ENCODE measurements around the gene DOCK11. TPM values are rescaled to one million over a fixed set of nuclear protein-coding genes. Genes with fewer than 3 reads are reported as not detected.
A peak's percentile ranks its signal among the peaks of the same experiment; 100 is the strongest.
"Not testable (repeated sequence)": the region's sequence is repeated elsewhere in the genome, so short reads cannot be mapped to it uniquely, and the experiment has no call there.

The DOCK11 gene
- total and polyA plus RNA-seq, 2 donors (not counting 3 experiments of a cell fraction or from before 2014, with no cell fraction given) = 0.37 to 0.86 TPM

- FAIRE-seq (peak; percentile 94), DNase-seq (ENCODE audit: low read depth, low spot score) (peak; percentile 67)
- POLR2A ChIA-PET = no interaction called here
- H3K4me1 ChIP-seq (ENCODE audit: control insufficient read depth, extremely low read depth, insufficient read depth, low read length) = peaks cover 37% of the 10 kb centered on the region
- H3K27me3 ChIP-seq (ENCODE audit: control insufficient read depth in 2 of 2, insufficient read depth in 2 of 2, low read length in 2 of 2) = no peaks in the 10 kb centered on the region
- TF ChIP-seq POLR2A (IDR thresholded peaks at IDR 0.05; ENCODE audit: low read depth, low read length) = no peak
- peak; percentile 71 for TF ChIP-seq FOS (IDR thresholded peaks at IDR 0.05; ENCODE audit: borderline replicate concordance, insufficient read depth, low read length)
- TF ChIP-seq POLR2AphosphoS5 (IDR thresholded peaks at IDR 0.05; ENCODE audit: insufficient read depth, low read depth, low read length) = no peak
- peak; percentile 72 for TF ChIP-seq JUN (IDR thresholded peaks at IDR 0.05; ENCODE audit: borderline replicate concordance, insufficient read depth, insufficient read length, low read depth)
- TF ChIP-seq GATA2 (IDR thresholded peaks at IDR 0.05; ENCODE audit: insufficient read depth, insufficient read length, low read depth, low read length) = no peak
- no peak for TF ChIP-seq EZH2 (IDR thresholded peaks at IDR 0.05; ENCODE audit: borderline replicate concordance, low read depth, low read length, severe bottlenecking)
- BruUV-seq (replicated peaks) = TSS peak; percentile 14
- peak overlapping the region; percentile 14 for H3K4me2 ChIP-seq (ENCODE audit: insufficient read depth, low read length)
- peak overlapping the region; percentile 47 for H3K9ac ChIP-seq (replicated peaks; ENCODE audit: extremely low read depth, insufficient read depth, low read length)
- H3K9me3 ChIP-seq (replicated peaks; ENCODE audit: control insufficient read depth, insufficient read depth, low read length) = no peaks in the 10 kb centered on the region
- dilution Hi-C loops (cut with MboI; ENCODE audit: extremely low pct_ligation_motif_present, low sequenced_read_pairs) (no loop called here), intact Hi-C loops (cut with micrococcal nuclease) (loop anchor here (1.0 to 2.0 kb wide), 2 partner anchors 72 to 86 kb away; no protein-coding TSS in a partner anchor)
- peak overlapping the region; percentile 74 for H3K27ac ChIP-seq (ENCODE audit: insufficient read depth, low read depth, low read length)
- no peak overlapping the region for H3K4me3 ChIP-seq (replicated peaks in 1 of 3; ENCODE audit: insufficient read depth in 1 of 3, low read depth in 1 of 3, low read length in 3 of 3)
- peaks cover 37% of the 10 kb centered on the region for H3K79me2 ChIP-seq (ENCODE audit: control insufficient read depth, insufficient read depth, low read length)
- no peak overlapping the region for H2AFZ ChIP-seq (ENCODE audit: low read depth, low read length)
- CTCF ChIA-PET = interaction anchor here (0.8 to 2.4 kb wide), 3 partner anchors 31 to 87 kb away, joined by 3 to 10 read pairs (median 8); no protein-coding TSS in a partner anchor
- no peaks in the 10 kb centered on the region for H4K20me1 ChIP-seq (replicated peaks; ENCODE audit: control insufficient read depth, extremely low read depth, insufficient read depth, low read length)
- no peaks in the 10 kb centered on the region for H3K36me3 ChIP-seq (ENCODE audit: control insufficient read depth in 2 of 2, extremely low read depth in 1 of 2, insufficient read depth in 2 of 2, low read length in 2 of 2)
- H3K9me1 ChIP-seq (replicated peaks; ENCODE audit: control insufficient read depth, extremely low read depth, insufficient read depth, low read length) = no peaks in the 10 kb centered on the region
Measured at GRCh38 chrX:118730500-118731247, 235.1 kb downstream of the DOCK11 start.

- CTCF ChIA-PET; H2AFZ ChIP-seq (ENCODE audit: low read depth, low read length); H3K4me3 ChIP-seq (replicated peaks in 1 of 3; ENCODE audit: insufficient read depth in 1 of 3, low read depth in 1 of 3, low read length in 3 of 3); DNase-seq (ENCODE audit: low read depth, low spot score); H3K4me2 ChIP-seq (ENCODE audit: insufficient read depth, low read length); H3K27me3 ChIP-seq (ENCODE audit: control insufficient read depth in 2 of 2, insufficient read depth in 2 of 2, low read length in 2 of 2); H3K9ac ChIP-seq (replicated peaks; ENCODE audit: extremely low read depth, insufficient read depth, low read length); BruUV-seq (replicated peaks); FAIRE-seq; H3K36me3 ChIP-seq (ENCODE audit: control insufficient read depth in 2 of 2, extremely low read depth in 1 of 2, insufficient read depth in 2 of 2, low read length in 2 of 2); intact Hi-C loops (cut with micrococcal nuclease); H4K20me1 ChIP-seq (replicated peaks; ENCODE audit: control insufficient read depth, extremely low read depth, insufficient read depth, low read length); dilution Hi-C loops (cut with MboI; ENCODE audit: extremely low pct_ligation_motif_present, low sequenced_read_pairs); H3K9me1 ChIP-seq (replicated peaks; ENCODE audit: control insufficient read depth, extremely low read depth, insufficient read depth, low read length); POLR2A ChIA-PET; H3K9me3 ChIP-seq (replicated peaks; ENCODE audit: control insufficient read depth, insufficient read depth, low read length); H3K27ac ChIP-seq (ENCODE audit: insufficient read depth, low read depth, low read length): not testable (repeated sequence)
- Histone ChIP-seq H3K4me1 (ENCODE audit: control insufficient read depth, extremely low read depth, insufficient read depth, low read length) (peaks cover 27% of the 10 kb centered on the region), H3K79me2 (ENCODE audit: control insufficient read depth, insufficient read depth, low read length) (peaks cover 45% of the 10 kb centered on the region)
Measured at GRCh38 chrX:118732551-118732950, 236.9 kb downstream of the DOCK11 start.
